HG02981 (cell line): ENCODE data around the gene PPCS.
"Not testable (repeated sequence)": the region's sequence is repeated elsewhere in the genome, so short reads cannot be mapped to it uniquely, and the experiment has no call there.

Experiments
- ATAC-seq: cut with Tn5 transposase; IDR thresholded peaks from one replicate; pipeline ENCODE4 v1.9.1; 2021; ENCODE audit warnings: mild to moderate bottlenecking, moderate library complexity; ENCODE audit not compliant: unreplicated experiment

PPCS gene

DNA sequence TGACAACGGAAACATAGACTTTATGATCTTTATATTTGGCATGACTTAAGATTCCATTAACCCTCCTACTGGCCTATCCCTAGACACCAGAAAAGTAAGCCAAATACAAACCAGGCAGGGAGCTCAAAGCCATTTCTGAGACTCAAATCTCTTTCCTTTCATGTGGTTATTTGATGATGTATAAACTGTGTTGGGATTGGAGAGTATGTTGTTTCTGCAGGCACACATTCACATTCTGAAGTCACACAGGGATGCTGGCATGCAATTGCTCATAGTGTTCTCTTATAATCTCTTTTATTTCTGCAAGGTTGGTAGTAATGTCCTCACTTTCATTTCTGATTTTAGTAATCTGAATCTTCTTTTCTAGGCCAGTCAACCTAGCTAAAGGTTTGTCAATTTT, 6.3 kb upstream of the PPCS start:
- no peak for ATAC-seq

DNA sequence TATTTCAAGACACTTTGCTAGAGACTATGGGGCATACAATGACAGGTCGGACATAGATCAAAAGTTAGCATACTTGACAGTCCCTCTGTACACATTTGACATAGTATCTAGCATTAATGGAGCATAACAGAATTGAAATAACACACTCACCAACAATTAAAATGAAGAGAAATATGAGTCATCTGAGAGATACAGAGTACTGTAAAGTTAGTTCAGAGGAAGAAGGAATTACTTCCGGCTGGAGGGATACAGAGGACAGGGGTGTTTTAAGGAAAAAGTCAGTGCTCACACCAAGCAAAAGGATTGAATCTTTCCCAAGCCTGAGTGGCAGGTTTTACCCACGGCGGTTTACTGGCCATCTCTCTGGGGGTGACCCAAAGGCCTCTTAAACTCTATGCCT, 3.0 kb upstream of the PPCS start:
- no peak for ATAC-seq

DNA sequence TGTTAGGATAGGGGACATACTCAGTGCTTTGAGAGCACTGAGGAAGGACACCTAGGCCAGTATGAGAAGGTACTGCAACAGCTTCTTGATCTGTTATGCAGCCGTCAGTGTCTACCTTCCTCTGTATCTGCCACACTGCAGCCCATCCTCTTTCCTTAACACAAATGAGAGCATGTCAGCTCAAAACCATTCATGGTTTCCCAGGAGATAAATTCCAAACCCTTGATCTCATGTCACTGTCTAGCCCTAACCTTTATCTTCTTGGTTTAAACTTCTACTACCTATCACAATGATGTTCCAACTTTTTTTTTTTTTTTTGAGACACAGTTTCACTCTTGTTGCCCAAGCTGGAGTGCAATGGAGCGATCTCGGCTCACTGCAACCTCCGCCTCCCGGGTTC, 1.9 kb upstream of the PPCS start:
- no peak for ATAC-seq

DNA sequence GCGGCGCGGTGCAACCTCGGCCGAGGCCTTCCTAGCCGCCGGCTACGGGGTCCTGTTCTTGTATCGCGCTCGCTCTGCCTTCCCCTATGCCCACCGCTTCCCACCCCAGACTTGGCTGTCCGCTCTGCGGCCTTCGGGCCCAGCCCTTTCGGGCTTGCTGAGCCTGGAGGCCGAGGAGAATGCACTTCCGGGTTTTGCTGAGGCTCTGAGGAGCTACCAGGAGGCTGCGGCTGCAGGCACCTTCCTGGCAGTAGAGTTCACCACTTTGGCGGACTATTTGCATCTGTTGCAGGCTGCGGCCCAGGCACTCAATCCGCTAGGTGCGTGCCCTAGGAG, 379 bp downstream of the PPCS start:
- ATAC-seq = peak; percentile 42

DNA sequence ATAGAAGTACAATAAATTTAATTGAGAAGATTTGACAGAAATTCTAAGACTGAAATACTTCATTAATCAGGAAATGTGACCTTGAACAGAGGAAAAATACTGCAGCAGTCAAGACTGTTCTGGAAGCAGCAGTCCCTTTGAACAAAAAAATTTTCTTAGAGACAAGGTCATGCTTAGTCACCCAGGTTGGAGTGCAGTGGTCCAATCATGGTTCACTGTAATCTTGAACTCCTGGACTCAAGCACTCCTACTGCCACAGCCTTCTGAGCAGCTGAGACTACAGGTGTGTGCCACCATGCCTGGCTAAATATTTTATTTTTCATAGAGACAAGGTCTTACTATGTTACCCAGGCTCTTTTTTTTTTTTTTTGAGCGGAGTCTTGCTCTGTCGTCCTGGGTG, 4.9 kb downstream of the PPCS start:
- no peak for ATAC-seq

DNA sequence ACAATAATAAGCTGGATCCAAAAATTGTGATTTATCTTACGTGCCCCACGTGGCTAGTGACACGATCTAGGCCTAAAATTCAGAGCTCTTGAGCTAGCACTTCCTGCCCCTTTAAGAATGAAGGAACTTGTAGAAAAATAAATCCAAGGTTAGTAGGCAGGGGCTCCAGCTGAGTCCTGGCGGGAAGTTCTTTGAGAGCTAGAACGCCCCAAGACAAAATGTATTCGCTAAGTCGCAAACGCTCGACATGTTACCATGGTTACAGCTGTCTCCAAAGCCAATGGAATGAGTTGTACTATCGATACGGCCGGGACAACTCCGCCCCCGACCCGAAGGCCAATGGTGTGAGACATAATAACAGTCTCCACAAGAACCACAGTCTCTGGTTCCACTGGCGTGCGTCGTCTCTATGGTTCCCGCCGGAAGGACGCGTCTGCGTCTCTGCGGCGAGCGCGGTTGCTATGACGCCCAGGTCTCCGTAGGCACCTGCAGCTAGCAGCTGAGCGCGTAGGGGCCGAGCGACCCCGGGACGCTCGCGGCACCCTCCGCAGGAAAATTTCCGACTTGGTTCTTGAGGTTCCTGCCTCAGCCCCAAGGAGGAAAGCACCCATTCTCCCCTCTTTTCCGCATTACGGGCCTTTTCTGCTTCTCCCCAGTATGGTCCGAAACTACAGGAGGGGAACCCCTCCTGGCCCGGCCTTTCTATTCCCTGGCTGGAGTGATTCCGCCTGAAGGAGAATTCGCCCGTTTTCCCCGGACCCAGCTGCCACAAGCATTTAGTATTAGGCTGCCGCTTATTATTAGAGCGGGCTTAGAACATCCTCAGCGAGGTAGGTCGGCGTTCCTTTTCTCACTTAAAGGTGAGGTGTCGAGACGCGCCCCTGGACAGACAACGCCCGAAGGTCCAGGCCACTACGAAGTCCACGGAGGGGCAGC, 6.8 kb downstream of the PPCS start, which contains the start of gene CCDC30:
Gene CCDC30, plus strand, starts transcription at position 459 of the 936 bp plus-strand sequence. CDS start 17,266 bp downstream, outside the sequence.
- peak; percentile 98 for ATAC-seq

DNA sequence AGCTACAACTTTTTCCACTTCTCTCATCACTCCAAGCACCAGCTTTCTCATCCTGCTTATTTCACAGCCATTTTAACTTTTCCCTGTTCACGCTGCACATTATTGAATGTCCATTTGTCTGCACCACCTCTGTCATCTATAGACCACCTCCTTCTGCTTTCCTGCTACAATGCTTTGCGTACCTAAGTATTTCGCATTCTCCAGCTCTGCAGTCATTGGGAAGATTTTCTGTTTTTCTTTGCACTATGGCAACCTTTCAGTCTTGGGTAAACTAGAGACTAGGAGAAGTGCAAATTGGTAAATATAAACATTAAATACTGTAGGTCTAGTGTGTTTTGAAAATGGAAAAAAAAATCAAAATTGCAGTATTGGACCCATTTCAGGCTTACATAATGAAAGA, 7.6 kb downstream of the PPCS start:
- no peak for ATAC-seq

DNA sequence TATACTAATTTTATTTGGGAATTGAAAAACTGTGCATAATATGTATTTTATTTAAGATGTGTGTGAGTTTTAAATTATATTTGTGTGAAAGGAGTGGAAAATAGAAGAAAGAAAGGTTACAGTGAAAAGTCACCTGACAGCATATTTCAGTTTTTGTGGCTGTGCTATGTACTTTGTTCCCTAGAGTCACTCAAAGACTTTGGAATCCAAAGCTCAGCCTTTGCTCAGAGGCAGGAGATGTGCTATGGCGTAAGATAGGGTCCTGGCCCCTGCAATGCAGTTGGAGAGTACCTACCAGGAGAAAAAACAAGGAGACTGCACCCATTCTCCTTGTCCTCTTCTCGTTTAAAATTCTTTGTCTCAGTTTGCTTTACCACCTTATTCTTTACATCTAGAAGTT, 9.7 kb downstream of the PPCS start:
- ATAC-seq = no peak

DNA sequence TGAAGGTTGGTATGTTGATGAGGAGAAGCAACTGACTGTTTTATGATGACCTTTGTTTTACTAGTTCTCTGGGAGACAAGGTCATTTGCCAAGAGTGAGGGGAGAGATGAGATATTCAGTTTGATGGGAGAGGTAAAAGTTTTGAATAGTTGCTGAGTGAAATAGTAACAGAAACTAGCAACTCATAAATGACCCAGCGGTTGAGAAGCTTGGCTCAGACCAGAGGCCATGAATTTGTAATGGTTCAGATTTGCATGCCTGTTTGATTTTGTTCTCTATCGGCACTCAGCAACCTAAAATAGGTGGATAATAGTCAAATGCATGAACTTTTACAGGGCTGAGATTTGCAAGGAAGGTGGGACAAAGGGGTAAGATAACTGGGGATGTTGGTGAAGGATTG, 13.4 kb downstream of the PPCS start:
- ATAC-seq = no peak

DNA sequence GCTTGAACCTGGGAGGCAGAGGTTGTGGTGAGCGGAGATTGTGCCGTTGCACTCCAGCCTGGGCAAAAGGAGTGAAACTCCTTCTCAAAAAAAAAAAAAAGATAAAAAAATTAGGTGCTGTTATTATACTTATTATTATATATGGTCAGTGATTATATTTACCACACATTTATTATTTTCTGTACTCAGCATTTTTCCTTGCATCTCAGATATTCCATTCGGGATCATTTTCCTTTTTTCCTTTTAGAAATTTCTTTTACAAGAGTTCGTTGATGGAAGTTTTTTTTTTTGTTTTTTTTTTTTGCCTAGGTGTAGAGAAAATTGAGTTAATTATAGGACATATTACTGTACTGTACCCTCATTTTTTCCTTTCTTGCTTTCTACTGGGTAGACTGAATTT, 20.3 kb downstream of the PPCS start:
- ATAC-seq = no peak

DNA sequence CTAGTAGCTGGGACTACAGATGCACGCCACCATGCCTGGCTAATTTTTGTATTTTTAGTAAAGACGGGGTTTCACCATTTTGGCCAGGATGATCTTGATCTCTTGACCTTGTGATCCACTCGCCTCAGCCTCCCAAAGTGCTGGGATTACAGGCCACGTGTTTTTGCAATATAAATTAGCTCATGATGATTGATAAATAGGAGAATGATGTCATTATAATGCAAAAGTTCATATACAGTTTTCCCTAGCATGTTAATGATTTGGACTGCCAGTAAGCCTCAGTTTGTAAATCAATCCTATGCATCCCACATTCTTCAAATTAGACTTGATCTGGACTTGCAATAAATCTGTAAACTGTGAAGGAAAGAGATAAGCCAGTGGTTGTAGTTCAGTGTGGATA, 21.0 kb downstream of the PPCS start:
- ATAC-seq = not testable (repeated sequence)

DNA sequence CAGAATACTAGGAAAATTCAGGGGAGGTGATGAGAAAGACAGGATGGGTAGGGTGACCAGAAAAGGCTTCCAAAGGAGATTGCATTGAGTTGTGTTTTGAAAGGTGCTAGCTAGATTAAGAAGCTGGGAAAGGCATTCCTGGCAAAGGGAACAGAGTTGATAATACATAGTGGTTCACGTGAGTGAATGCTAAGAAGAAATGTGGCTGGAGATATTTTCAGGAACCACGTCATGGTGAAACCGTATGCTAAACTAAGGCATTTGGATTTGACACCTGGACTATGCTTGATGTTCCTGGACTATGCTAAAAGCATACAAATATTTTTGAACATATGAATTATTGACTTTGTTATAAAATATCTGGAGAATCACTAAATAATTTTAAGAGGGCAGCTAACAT, 21.4 kb downstream of the PPCS start:
- no peak for ATAC-seq

DNA sequence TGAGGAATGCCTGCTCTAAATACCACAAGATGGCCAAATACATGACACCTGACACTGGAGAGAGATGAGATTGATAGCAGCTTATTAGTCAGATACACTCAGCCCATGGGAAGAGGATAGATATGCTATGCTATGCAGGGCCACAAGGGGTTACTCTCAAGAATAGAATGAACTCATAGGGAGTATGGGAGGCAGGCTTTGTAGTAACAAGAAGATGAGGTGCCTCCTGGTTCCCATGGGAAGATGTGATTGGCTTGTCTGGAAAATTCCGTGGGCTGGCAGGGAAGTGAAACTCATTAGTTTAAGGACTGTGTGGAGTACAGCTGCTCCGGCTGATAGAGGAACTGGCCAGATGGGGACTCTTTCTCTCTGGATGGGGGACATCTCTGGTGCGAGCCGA, 23.3 kb downstream of the PPCS start:
- ATAC-seq = no peak

DNA sequence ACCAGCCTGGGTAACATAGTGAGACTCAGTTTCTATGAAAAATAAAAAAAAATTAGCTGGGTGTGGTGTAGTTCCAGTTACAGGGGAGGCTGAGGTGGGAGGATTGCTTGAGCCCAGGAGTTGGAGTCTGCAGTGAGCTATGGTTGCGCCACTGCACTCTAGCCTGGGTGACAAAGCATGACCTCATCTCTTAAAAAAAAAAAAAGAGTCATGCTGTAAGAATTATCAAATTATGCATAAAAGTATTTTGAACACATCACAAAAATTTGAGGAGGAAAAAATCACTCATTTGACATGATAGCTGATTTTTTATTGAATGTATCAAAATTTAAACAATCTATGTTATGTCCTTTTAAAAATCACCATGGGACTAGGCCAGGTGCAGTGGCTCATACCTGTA, 24.6 kb downstream of the PPCS start:
- no peak for ATAC-seq

DNA sequence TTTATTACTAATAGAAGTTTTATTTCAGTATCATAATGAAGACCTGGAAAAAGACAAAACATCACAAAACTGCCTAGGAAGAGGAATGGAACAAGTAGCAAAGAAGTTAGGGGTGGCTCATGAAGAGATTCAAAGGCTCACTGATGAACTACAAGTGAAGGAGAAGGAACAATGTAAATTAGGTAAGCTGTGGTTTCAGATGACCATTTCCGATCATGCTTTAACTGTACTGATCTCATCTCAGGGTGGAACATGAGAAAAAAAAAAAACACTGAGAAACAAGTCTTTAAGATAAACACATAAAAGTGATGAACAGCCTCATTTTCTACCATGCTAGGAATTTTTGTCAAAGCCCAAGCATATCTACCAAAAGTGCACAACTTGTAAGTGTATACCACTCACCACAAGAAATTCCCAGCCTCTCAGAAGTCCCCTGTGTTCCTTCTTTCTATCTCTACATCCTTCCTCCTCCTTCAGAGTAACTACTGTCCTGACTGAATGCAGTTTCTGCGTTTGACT, 26.4 kb downstream of the PPCS start:
- no peak for ATAC-seq

DNA sequence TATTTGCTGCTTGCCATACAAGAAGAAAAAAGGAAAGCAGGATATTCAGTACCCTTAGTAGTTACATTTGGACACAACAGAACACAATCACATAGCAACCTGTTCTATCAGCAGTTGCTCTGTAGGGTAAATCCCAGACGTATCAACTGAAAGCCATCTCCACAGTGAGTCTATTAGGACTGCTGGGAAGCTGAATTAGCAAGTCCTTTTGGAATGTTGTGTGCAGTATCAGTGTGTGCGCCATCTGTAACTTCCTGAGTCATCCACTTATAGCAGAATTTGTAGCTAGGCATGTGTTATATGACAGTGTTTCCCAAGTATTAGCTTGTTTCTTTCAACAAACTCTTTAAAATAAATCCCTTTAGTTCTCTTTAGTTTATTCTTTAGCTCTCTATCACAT, 28.0 kb downstream of the PPCS start:
- no peak for ATAC-seq

DNA sequence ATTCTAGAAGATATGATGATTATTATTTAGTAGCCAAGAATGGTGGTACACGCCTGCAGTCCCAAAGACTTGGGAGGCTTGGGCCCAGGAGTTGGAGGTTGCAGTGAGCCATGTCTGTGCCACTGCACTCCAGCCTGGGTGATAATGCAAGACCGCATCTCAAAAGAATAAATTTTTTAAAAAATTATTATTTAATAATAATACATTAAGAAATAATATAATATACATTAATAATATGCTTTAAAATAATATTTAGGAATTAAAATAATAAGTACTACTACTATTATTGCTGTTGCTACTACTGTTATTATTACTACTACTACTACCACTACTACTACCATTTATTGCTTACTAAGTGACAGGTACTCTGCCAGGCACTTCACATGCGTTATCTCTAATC, 33.9 kb downstream of the PPCS start:
- ATAC-seq = no peak

DNA sequence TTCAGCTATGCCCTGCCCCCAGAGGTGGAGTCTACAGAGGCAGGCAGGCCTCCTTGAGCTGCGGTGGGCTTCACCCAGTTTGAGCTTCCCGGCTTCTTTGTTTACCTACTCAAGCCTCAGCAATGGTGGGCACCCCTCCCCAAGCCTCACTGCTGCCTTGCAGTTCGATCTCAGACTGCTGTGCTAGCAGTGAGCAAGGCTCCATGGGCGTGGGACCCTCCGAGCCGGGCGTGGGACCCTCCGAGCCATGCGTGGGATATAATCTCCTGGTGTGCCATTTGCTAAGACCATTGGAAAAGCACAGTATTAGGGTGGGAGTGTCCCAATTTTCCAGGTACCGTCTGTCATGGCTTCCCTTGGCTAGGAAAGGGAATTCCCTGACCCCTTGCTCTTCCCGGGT, 45.7 kb downstream of the PPCS start:
- not testable (repeated sequence) for ATAC-seq

DNA sequence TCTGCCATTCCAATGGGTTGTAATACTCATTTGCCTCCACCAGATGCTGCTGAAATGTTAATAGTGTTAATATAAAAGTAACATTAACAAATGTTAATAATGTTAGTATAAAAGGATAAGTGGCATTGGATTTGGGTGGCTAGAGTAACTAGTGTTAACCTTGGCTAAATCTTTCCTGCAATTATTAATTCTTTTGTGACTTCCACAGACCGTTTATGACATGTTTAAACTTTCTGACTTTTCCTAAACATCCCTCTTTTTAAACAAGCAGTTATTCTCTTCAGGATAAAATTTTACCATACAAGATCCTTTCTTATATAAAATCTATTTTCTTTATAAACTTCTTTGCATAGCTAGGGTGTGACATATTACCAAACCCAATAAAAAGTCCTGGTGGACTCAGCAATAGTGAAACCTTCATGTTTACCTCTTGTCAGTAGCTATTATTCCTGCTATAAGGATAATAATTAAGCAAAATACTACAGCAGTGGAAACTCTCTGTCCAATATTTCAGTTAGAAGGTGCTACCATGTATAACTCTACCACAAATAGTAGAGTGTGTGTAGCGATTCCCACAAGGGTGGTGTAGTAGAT, 48.3 kb downstream of the PPCS start:
- no peak for ATAC-seq

DNA sequence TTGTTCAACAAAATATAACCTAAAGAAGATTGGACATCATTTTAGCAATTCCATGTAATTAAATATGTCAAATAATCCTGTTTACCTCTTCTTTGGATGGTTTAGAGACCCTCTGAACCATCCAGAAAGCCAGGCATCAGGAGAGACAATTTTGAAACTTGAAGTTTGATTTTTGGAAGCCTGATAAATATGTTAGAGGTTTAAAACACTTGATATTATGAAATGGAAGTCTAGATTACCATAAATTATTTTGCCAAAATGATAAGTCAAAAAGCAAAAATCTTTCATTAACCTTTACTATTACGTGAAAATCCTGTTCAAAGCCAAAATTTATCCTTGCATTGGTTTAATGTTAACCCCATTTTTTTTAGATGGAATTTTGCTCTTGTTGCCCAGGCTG, 50.2 kb downstream of the PPCS start:
- ATAC-seq = no peak
